ENCODE measurements around the gene MBP. TPM values are rescaled to one million over a fixed set of nuclear protein-coding genes. Genes with fewer than 3 reads are reported as not detected.

Gene MBP
- total RNA-seq, 6 experiments from 2014 or later, result 0.05 to 0.23 (median 0.12) TPM; not detected in 1

DNA sequence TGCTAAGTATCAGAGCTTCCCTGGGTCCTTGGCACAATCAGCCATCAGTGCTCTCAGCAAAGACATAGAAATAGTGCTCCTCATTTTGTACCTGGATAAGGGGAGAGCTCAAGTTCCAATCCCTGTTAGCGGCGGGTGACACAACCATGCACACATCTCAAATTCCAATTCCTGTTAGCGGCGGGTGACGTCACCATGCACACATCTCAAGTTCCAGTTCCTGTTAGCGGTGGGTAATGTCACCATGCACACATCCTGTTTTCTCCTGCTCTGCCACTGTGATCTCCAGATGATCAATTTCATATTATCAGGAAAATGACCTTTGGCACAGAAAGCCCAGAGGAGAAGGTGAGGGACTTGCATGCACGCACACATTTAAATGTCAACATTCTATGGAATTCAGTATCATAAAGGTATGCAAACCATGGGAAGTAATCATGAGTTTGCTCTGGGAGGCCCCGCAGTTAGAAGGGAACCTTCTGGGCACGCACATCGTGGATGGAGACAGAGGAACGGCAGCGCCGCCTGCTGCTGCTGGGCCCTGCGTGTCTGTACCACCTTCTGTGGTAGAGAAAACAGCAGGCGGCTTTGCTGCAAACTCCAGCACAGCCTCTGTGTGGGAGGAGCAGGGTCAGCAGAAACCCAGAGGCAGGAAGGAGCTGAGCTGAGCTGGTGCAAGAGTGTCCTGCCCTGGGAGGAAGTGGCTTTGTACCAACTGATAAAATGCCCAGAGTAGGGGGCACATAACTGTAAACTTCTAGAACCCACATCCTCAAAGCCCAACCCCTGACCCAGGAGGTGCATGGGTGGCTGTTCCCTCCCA is 77.8 kb downstream of the MBP start:
- Mint-ChIP-seq H3K27ac (no peak overlapping the region), H3K4me3 (no peak overlapping the region), H3K36me3 (ENCODE audit: low read depth) (no peaks in the 10 kb centered on the region), H3K4me1 (ENCODE audit: low read depth) (peaks cover 15% of the 10 kb centered on the region; the same call in 1 of the 2 replicates), H3K27me3 (ENCODE audit: insufficient read depth) (peaks cover 5% of the 10 kb centered on the region), H3K9me3 (no peaks in the 10 kb centered on the region)
- DNase-seq, result peak; percentile 65
- TF ChIP-seq, protein P1, sequence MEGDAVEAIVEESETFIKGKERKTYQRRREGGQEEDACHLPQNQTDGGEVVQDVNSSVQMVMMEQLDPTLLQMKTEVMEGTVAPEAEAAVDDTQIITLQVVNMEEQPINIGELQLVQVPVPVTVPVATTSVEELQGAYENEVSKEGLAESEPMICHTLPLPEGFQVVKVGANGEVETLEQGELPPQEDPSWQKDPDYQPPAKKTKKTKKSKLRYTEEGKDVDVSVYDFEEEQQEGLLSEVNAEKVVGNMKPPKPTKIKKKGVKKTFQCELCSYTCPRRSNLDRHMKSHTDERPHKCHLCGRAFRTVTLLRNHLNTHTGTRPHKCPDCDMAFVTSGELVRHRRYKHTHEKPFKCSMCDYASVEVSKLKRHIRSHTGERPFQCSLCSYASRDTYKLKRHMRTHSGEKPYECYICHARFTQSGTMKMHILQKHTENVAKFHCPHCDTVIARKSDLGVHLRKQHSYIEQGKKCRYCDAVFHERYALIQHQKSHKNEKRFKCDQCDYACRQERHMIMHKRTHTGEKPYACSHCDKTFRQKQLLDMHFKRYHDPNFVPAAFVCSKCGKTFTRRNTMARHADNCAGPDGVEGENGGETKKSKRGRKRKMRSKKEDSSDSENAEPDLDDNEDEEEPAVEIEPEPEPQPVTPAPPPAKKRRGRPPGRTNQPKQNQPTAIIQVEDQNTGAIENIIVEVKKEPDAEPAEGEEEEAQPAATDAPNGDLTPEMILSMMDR (IDR thresholded peaks at IDR 0.05), result peak; percentile 70

DNA sequence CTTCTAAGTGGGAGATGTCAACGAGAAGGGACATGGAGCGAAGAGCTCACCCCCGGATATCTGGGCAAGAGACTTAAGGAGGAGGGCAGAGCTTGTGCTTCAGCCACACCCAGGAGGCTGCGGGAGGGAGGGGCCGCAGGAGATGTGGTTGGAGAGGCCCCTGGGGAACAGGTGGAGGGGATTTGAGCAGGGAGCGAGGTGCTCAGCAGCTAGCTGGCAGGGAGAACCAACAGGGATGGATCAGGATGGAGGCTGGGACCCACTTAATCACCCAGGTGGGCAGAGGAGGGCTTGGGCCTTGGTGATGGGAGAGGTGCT is 78.3 kb downstream of the MBP start:
- Mint-ChIP-seq H3K4me1 (ENCODE audit: low read depth) (peaks cover 12% of the 10 kb centered on the region; the same call in 1 of the 2 replicates), H3K9me3 (no peaks in the 10 kb centered on the region), H3K27me3 (ENCODE audit: insufficient read depth) (peaks cover 7% of the 10 kb centered on the region), H3K27ac (no peak overlapping the region), H3K36me3 (ENCODE audit: low read depth) (no peaks in the 10 kb centered on the region), H3K4me3 (no peak overlapping the region)
- DNase-seq, result no peak
- TF ChIP-seq, protein P1 (IDR thresholded peaks at IDR 0.05), result no peak

DNA sequence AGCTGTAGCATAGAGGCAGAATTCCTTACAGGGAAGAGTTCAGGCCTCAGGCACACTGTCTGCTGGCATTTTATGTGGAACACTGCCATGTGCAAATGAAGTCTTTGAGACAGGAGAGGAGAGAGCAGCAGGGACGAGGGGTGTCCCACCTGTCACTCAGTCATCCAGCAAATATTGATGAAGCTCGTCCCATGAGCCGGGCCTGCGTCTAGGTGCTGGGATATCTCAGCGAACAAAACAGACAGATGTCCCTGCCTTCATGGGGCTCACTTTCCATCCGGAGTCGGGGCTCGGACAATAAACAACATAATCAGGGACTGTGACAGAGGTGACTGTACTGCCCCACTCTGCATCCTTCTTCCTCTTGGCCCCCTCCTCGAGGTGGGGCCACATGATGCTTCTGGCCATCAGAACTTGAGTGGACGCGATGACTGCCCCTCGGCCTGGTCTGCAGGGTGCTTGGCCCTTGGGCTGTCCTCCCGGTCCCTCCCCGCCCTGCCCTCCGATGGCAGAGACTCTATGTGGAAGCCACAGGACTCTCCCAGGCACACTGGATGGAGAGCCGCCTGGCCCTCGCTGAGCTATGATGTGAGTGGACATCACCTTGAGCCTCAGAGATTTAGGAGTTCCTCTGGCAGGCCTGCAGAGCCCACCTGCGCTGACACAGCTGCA is 78.8 kb downstream of the MBP start:
- Mint-ChIP-seq H3K4me1 (ENCODE audit: low read depth) (peaks cover 12% of the 10 kb centered on the region; the same call in 1 of the 2 replicates), H3K36me3 (ENCODE audit: low read depth) (no peaks in the 10 kb centered on the region), H3K27ac (no peak overlapping the region), H3K27me3 (ENCODE audit: insufficient read depth) (peaks cover 7% of the 10 kb centered on the region), H3K4me3 (no peak overlapping the region), H3K9me3 (no peaks in the 10 kb centered on the region)
- no peak for DNase-seq
- TF ChIP-seq, protein P1 (IDR thresholded peaks at IDR 0.05), result no peak

DNA sequence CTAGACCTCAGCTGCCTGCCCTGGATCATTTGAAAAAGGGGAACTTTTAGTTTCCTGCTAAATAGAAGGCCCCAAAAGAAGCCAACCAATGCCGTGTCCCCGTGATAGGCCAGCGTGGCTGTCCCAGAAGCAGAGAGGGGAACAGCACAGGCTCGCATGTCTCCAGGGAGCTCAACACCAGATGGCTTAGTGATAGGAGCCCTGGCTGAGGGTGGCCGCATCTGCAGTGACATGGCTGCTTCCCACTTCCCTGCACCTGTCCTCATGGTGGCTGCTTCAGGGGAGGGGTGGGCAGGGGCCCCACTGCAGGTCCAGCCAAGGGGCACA is 79.6 kb downstream of the MBP start:
- no peak for DNase-seq

DNA sequence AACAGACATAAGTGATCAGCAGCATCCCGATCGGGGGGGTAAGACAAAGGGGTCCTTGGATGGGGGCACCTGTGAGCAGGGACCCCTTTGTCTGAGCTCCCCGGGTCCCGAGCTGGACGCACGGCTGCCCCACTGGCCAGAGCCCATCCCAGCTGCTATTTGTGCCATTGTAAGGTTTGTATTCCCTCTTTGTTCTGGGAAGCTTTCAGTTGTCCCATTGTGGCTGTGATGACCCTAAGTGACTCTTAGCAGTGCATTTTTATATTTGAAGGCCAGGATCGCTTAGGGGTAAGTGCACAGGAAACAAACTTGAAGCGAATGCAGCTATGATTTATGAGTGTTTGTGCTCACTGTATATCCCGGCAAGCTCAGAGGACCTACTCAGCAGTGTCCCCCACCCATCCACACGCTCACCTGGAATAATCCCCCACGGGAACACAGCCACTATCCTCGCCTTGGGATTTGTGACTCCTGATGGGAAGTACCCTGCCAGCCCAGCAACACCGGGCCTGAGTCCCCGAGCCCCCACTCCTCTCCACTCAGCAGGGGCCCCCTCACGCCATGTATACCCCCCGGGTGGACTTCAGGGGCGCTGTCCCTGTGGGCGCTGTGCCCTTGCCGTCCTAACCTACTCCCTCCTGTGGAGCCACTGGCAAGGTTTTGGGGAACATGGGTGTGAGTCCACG is 80.1 kb downstream of the MBP start:
- H3K9me3 Mint-ChIP-seq, result no peaks in the 10 kb centered on the region
- peaks cover 12% of the 10 kb centered on the region; the same call in 1 of the 2 replicates for H3K4me1 Mint-ChIP-seq (ENCODE audit: low read depth)
- H3K27ac Mint-ChIP-seq, result no peak overlapping the region
- no peaks in the 10 kb centered on the region for H3K36me3 Mint-ChIP-seq (ENCODE audit: low read depth)
- TF ChIP-seq, protein P1 (IDR thresholded peaks at IDR 0.05), result no peak
- H3K27me3 Mint-ChIP-seq (ENCODE audit: insufficient read depth), result peaks cover 7% of the 10 kb centered on the region
- DNase-seq, result no peak
- H3K4me3 Mint-ChIP-seq, result no peak overlapping the region

More for the DNA sequence above, 79.6 kb downstream of the MBP start:
- H3K27me3 Mint-ChIP-seq (ENCODE audit: insufficient read depth), result peaks cover 7% of the 10 kb centered on the region
- H3K27ac Mint-ChIP-seq, result no peak overlapping the region
- peaks cover 12% of the 10 kb centered on the region; the same call in 1 of the 2 replicates for H3K4me1 Mint-ChIP-seq (ENCODE audit: low read depth)
- TF ChIP-seq, protein P1 (IDR thresholded peaks at IDR 0.05), result no peak
- H3K36me3 Mint-ChIP-seq (ENCODE audit: low read depth), result no peaks in the 10 kb centered on the region
- H3K4me3 Mint-ChIP-seq, result no peak overlapping the region
- H3K9me3 Mint-ChIP-seq, result no peaks in the 10 kb centered on the region
